SK-N-SH (cell line): ENCODE results near the gene MAN2A2. TPM values are rescaled to one million over a fixed set of nuclear protein-coding genes. Genes with fewer than 3 reads are reported as not detected.

ENCODE experiments used
- CTCF ChIA-PET: fragments of 300-600, 350-600 bp; formaldehyde crosslinking; extraction: SDS; loops from one replicate; lab custom pipeline; 2021; lab: Yijun Ruan, JAX
- POLR2A ChIA-PET: fragments of 350-600 bp; sonication (Branson Sonifier 250); formaldehyde crosslinking; extraction: SDS; loops from one replicate; lab custom pipeline; 2020; ENCODE audit warnings: antibody characterized with exemption, inconsistent platforms; lab: Yijun Ruan, JAX
- DNase-seq: peaks from one replicate; pipeline ENCODE4 v3.0.0; 2012
- H2AFZ ChIP-seq: fragments of 200-600 bp; sonication (generic); 2 replicates; pipeline ENCODE4 v1.8.1; 2016; ENCODE audit warnings: antibody characterized with exemption, mild to moderate bottlenecking, low read depth
- H3F3A ChIP-seq: fragments of 200-600 bp; sonication (generic); replicated peaks from 2 replicates; pipeline ENCODE3; 2016; ENCODE audit warnings: antibody characterized with exemption, mild to moderate bottlenecking; ENCODE audit not compliant: insufficient read depth
- H3K27ac ChIP-seq, 2 experiments: fragments of 200-500 bp in 1 of 2; fragments of 200-600 bp in 1 of 2; sonication (Bioruptor generic) in 1 of 2; sonication (generic), shearing (Covaris generic) in 1 of 2; 2 replicates each; pipeline versions ENCODE4 v1.5.1 to v1.6.1; 2014 to 2016; ENCODE audit warnings: low read depth in 2 of 2, inconsistent platforms in 1 of 2, low read length in 1 of 2, mild to moderate bottlenecking in 1 of 2, mixed read lengths in 1 of 2
- H3K27me3 ChIP-seq: fragments of 200-600 bp; sonication (generic), shearing (Covaris generic); 2 replicates; pipeline ENCODE4 v1.6.1; 2016; ENCODE audit warnings: mixed run types; ENCODE audit not compliant: insufficient read depth
- H3K36me3 ChIP-seq, 2 experiments: fragments of 200-500 bp in 1 of 2; fragments of 200-600 bp in 1 of 2; sonication (Bioruptor generic) in 1 of 2; sonication (generic) in 1 of 2; replicated peaks in 1 of 2; 2 replicates each; pipeline versions ENCODE3 to v1.5.1; 2014 to 2016; ENCODE audit warnings: low read length in 1 of 2, mild to moderate bottlenecking in 1 of 2; ENCODE audit not compliant: insufficient read depth in 2 of 2, control insufficient read depth in 1 of 2
- H3K4me1 ChIP-seq, 2 experiments: fragments of 200-500 bp in 1 of 2; fragments of 200-600 bp in 1 of 2; sonication (Bioruptor generic) in 1 of 2; sonication (generic), shearing (Covaris generic) in 1 of 2; 2 replicates each; pipeline versions ENCODE4 v1.5.1 to v1.6.1; 2014 to 2016; ENCODE audit warnings: low read depth in 1 of 2, low read length in 1 of 2, mixed run types in 1 of 2; ENCODE audit not compliant: insufficient read depth in 2 of 2, control insufficient read depth in 1 of 2
- H3K4me2 ChIP-seq: fragments of 200-600 bp; sonication (generic), shearing (Covaris generic); 2 replicates; pipeline ENCODE4 v1.6.1; 2017; ENCODE audit warnings: mixed run types
- H3K4me3 ChIP-seq, 2 experiments: fragments of 200-500 bp in 1 of 2; fragments of 200-600 bp in 1 of 2; sonication (Bioruptor generic) in 1 of 2; sonication (generic), shearing (Covaris generic) in 1 of 2; 2 replicates each; pipeline versions ENCODE4 v1.5.1 to v1.8.1; 2014 to 2016; ENCODE audit warnings: low read depth in 2 of 2, inconsistent platforms in 1 of 2, low read length in 1 of 2, mild to moderate bottlenecking in 1 of 2, mixed read lengths in 1 of 2, moderate library complexity in 1 of 2
- H3K79me2 ChIP-seq: fragments of 200-600 bp; sonication (generic); 2 replicates; pipeline ENCODE4 v1.8.1; 2017; ENCODE audit warnings: mild to moderate bottlenecking; ENCODE audit not compliant: insufficient read depth
- H3K9ac ChIP-seq: fragments of 200-600 bp; sonication (generic); 2 replicates; pipeline ENCODE4 v1.6.1; 2017; ENCODE audit warnings: mixed run types
- H3K9me2 ChIP-seq: fragments of 200-600 bp; sonication (generic); 2 replicates; pipeline ENCODE4 v1.6.1; 2017; ENCODE audit warnings: mixed run types
- H3K9me3 ChIP-seq: fragments of 200-600 bp; sonication (generic); 2 replicates; pipeline ENCODE4 v1.6.1; 2017; ENCODE audit warnings: mixed run types, mild to moderate bottlenecking, moderate library complexity
- H4K20me1 ChIP-seq: fragments of 200-600 bp; sonication (generic); 2 replicates; pipeline ENCODE4 v1.6.1; 2017; ENCODE audit warnings: mild to moderate bottlenecking, mixed run types; ENCODE audit not compliant: insufficient read depth
- EP300 ChIP-seq, 2 experiments: IDR thresholded peaks; 2 replicates each; pipeline versions ENCODE4 v1.4.0 to v1.6.1; 2012; ENCODE audit warnings: borderline replicate concordance in 1 of 2, low read depth in 1 of 2, low read length in 1 of 2
- FOXJ3 ChIP-seq: sonication (generic); formaldehyde crosslinking; IDR thresholded peaks from 2 replicates; pipeline ENCODE4 v1.5.1; 2020; ENCODE audit warnings: mild to moderate bottlenecking, missing genetic modification reagents
- GABPA ChIP-seq: IDR thresholded peaks from 2 replicates; pipeline ENCODE4 v1.4.0; 2012; ENCODE audit warnings: low read depth, mild to moderate bottlenecking
- JUND ChIP-seq: IDR thresholded peaks from 2 replicates; pipeline ENCODE4 v1.4.0; 2012
- MEF2A ChIP-seq: IDR thresholded peaks from 2 replicates; pipeline ENCODE4 v1.4.0; 2012; ENCODE audit warnings: low read depth, borderline replicate concordance
- NRF1 ChIP-seq: IDR thresholded peaks from 2 replicates; pipeline ENCODE4 v1.6.1; 2012; ENCODE audit warnings: low read depth, mild to moderate bottlenecking, low read length
- RXRA ChIP-seq: IDR thresholded peaks from 2 replicates; pipeline ENCODE4 v1.4.0; 2012; ENCODE audit warnings: low read depth, mild to moderate bottlenecking, borderline replicate concordance
- SIN3A ChIP-seq: IDR thresholded peaks from 2 replicates; pipeline ENCODE4 v1.6.1; 2012; ENCODE audit warnings: low read depth, mild to moderate bottlenecking, low read length, moderate library complexity, borderline replicate concordance
- TAF1 ChIP-seq: IDR thresholded peaks from 2 replicates; pipeline ENCODE4 v1.6.1; 2012; ENCODE audit warnings: low read depth, mild to moderate bottlenecking, low read length, moderate library complexity, borderline replicate concordance
- WGBS: methylation state at CpG from one replicate; pipeline ENCODE4 v1.1.6; 2017; ENCODE audit warnings: low lambda C conversion rate; 5-methylcytosine and 5-hydroxymethylcytosine counted together
- polyA plus RNA-seq, 3 experiments: library from polyadenylated mRNA; depleted of rRNA; stranded (reverse); fragments of >200 nt; gene quantifications; 2 replicates each; pipeline ENCODE4 v1.2.3, GENCODE V29; 2012
- TF ChIP-seq, protein P1 (sequence below): IDR thresholded peaks from 2 replicates; pipeline ENCODE4 v1.4.0; 2012; ENCODE audit warnings: low read depth, borderline replicate concordance
- TF ChIP-seq, protein P2 (sequence below): IDR thresholded peaks from 2 replicates; pipeline ENCODE4 v1.6.1; 2012; ENCODE audit warnings: mild to moderate bottlenecking, low read depth, low read length, moderate library complexity
- TF ChIP-seq, protein P3 (sequence below): fragments of 200-600 bp; sonication (generic); IDR thresholded peaks from 2 replicates; pipeline ENCODE4 v1.6.1; 2017; ENCODE audit warnings: antibody characterized with exemption, mild to moderate bottlenecking, moderate library complexity

The MAN2A2 gene
- polyA plus RNA-seq, 1 of the 3 experiments (the other 2 are of a cell fraction): 35.0 TPM

DNA sequence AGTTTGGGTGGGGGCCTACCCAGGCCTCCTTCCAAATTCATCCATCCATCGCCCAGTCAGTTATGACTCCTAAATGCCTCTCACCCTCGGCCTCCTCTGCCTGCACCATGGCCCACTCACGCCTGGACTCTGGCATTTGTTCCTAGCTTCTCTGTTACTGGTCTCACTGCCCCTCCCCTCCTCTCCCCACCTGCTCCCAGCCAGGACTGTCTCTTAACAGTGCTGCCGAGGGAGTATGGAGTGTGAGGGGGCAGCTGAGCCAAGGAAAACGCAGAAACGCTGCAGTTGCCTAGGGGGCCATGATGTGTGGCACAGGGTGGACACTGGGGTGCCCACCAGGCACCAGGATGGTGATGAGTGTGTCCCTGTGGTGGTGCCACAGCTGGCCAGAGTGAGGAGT is 54.7 kb downstream of the MAN2A2 start:
- POLR2A ChIA-PET: interaction anchor here (1.0 to 2.5 kb wide), 5 partner anchors 11 to 61 kb away, joined by 3 to 12 read pairs (median 3); partner anchors contain the start of genes HDDC3, PRC1 and UNC45A
- Histone ChIP-seq H3K9me3 (no peaks in the 10 kb centered on the region), H3K4me3 (peak overlapping the region in 1 of 2 experiments; percentile 76; a peak in 1 of 4 replicates), H3F3A (peaks cover 8% of the 10 kb centered on the region), H3K36me3 (peaks cover 6 to 35% of the 10 kb centered on the region in 2 experiments), H3K9me2 (no peaks in the 10 kb centered on the region), H3K9ac (no peak overlapping the region; the same call in 1 of the 2 replicates), H3K4me1 (peaks cover 0 to 23% of the 10 kb centered on the region in 2 experiments; a peak in 1 of 4 replicates), H3K27ac (peak overlapping the region in 1 of 2 experiments; percentile 2; a peak in 1 of 4 replicates), H4K20me1 (no peaks in the 10 kb centered on the region), H3K27me3 (no peaks in the 10 kb centered on the region), H3K4me2 (peak overlapping the region; percentile 86), H3K79me2 (peaks cover 30% of the 10 kb centered on the region), H2AFZ (no peak overlapping the region)
- peak; percentile 42 for DNase-seq
- TF ChIP-seq EP300 (IDR thresholded peaks at IDR 0.05; ENCODE audit: borderline replicate concordance in 1 of 2, low read depth in 1 of 2, low read length in 1 of 2) (no peak), NRF1 (no peak)
- TF ChIP-seq, protein P1, sequence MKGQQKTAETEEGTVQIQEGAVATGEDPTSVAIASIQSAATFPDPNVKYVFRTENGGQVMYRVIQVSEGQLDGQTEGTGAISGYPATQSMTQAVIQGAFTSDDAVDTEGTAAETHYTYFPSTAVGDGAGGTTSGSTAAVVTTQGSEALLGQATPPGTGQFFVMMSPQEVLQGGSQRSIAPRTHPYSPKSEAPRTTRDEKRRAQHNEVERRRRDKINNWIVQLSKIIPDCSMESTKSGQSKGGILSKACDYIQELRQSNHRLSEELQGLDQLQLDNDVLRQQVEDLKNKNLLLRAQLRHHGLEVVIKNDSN: no peak
- CTCF ChIA-PET: interaction anchor here (0.8 to 10.8 kb wide), 23 partner anchors 11 to 315 kb away, joined by 3 to 186 read pairs (median 16); partner anchors contain the start of genes HDDC3, PRC1, UNC45A and VPS33B
- WGBS: 94% methylated on average over 6 of the region's 6 CpGs

DNA sequence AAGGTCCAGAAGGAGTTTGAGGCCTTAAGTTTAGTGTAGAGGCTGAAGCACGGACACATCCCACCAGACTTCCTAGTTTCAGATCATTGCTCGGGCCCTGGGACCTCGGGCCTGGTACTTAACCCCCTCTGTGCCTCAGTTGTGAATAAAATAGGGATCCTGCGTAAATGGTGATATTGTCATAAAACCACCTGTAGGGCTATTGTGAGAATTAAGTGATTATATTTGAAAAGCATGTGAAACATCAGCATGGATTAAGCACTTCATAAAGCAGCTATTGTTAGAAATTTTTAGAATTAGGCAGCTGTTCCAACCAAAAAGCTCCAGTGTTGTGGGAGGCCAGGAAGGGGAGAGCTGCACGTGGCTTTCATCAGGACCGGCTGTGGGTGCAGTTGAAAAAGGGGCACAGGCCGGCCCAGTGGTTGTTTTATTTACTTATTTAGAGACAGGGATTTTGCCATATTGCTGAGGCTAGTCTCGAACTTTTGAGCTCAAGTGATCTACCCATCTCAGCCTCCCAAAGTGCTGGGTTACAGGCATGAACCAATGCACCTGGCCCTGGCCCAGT is 56.0 kb downstream of the MAN2A2 start:
- Histone ChIP-seq H3K9me2 (no peaks in the 10 kb centered on the region), H3K4me1 (peaks cover 0 to 23% of the 10 kb centered on the region in 2 experiments; a peak in 1 of 4 replicates), H4K20me1 (no peaks in the 10 kb centered on the region), H3K9ac (no peak overlapping the region), H3K36me3 (peaks cover 17 to 29% of the 10 kb centered on the region in 2 experiments), H3K9me3 (no peaks in the 10 kb centered on the region), H3K27ac (no peak overlapping the region), H2AFZ (no peak overlapping the region), H3K79me2 (peaks cover 39% of the 10 kb centered on the region), H3K27me3 (no peaks in the 10 kb centered on the region), H3K4me2 (no peak overlapping the region), H3F3A (peaks cover 16% of the 10 kb centered on the region), H3K4me3 (no peak overlapping the region)
- WGBS: 87% methylated on average over 8 of the region's 8 CpGs
- no peak for TF ChIP-seq FOXJ3 (CRISPR knock-in tag)
- DNase-seq: no peak
- ChIA-PET CTCF (interaction anchor here (1.5 to 10.8 kb wide), 6 partner anchors 10 to 92 kb away, joined by 5 to 186 read pairs (median 58); no protein-coding TSS in a partner anchor), POLR2A (no interaction called here)

DNA sequence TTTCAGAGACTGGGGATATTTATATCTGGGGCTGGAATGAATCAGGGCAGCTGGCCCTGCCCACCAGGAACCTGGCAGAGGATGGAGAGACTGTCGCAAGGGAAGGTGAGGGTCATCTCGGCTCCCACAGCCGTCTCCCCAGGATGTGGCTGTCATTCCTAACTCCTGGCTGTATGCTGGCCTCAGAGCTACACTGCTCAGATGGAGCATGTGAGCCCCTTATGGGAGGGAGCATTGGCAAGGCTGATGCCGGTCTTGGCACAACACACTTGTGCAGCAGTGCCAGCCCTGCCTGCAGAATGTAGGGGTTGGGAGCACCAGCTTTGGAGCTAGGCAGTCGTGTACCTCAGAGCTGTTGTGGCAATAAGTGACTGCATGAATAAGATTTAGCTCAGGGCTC is 56.8 kb downstream of the MAN2A2 start:
- no peaks in the 10 kb centered on the region for H3K9me3 ChIP-seq
- peaks cover 17% of the 10 kb centered on the region for H3F3A ChIP-seq
- H3K36me3 ChIP-seq: peaks cover 21 to 29% of the 10 kb centered on the region in 2 experiments
- H3K9me2 ChIP-seq: no peaks in the 10 kb centered on the region
- ChIA-PET POLR2A (no interaction called here), CTCF (interaction anchor here (1.8 to 10.8 kb wide), 3 partner anchors 9 to 92 kb away, joined by 4 to 186 read pairs (median 74); no protein-coding TSS in a partner anchor)
- H3K9ac ChIP-seq: no peak overlapping the region
- H4K20me1 ChIP-seq: no peaks in the 10 kb centered on the region
- 88% methylated on average over 3 of the region's 5 CpGs for WGBS
- H3K4me2 ChIP-seq: no peak overlapping the region
- H3K79me2 ChIP-seq: peaks cover 44% of the 10 kb centered on the region
- TF ChIP-seq, protein P2, sequence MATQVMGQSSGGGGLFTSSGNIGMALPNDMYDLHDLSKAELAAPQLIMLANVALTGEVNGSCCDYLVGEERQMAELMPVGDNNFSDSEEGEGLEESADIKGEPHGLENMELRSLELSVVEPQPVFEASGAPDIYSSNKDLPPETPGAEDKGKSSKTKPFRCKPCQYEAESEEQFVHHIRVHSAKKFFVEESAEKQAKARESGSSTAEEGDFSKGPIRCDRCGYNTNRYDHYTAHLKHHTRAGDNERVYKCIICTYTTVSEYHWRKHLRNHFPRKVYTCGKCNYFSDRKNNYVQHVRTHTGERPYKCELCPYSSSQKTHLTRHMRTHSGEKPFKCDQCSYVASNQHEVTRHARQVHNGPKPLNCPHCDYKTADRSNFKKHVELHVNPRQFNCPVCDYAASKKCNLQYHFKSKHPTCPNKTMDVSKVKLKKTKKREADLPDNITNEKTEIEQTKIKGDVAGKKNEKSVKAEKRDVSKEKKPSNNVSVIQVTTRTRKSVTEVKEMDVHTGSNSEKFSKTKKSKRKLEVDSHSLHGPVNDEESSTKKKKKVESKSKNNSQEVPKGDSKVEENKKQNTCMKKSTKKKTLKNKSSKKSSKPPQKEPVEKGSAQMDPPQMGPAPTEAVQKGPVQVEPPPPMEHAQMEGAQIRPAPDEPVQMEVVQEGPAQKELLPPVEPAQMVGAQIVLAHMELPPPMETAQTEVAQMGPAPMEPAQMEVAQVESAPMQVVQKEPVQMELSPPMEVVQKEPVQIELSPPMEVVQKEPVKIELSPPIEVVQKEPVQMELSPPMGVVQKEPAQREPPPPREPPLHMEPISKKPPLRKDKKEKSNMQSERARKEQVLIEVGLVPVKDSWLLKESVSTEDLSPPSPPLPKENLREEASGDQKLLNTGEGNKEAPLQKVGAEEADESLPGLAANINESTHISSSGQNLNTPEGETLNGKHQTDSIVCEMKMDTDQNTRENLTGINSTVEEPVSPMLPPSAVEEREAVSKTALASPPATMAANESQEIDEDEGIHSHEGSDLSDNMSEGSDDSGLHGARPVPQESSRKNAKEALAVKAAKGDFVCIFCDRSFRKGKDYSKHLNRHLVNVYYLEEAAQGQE: no peak
- TF ChIP-seq SIN3A (no peak), JUND (no peak), TAF1 (no peak), GABPA (no peak), MEF2A (no peak), RXRA (no peak)
- TF ChIP-seq, protein P3, sequence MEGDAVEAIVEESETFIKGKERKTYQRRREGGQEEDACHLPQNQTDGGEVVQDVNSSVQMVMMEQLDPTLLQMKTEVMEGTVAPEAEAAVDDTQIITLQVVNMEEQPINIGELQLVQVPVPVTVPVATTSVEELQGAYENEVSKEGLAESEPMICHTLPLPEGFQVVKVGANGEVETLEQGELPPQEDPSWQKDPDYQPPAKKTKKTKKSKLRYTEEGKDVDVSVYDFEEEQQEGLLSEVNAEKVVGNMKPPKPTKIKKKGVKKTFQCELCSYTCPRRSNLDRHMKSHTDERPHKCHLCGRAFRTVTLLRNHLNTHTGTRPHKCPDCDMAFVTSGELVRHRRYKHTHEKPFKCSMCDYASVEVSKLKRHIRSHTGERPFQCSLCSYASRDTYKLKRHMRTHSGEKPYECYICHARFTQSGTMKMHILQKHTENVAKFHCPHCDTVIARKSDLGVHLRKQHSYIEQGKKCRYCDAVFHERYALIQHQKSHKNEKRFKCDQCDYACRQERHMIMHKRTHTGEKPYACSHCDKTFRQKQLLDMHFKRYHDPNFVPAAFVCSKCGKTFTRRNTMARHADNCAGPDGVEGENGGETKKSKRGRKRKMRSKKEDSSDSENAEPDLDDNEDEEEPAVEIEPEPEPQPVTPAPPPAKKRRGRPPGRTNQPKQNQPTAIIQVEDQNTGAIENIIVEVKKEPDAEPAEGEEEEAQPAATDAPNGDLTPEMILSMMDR: no peak
- H3K4me1 ChIP-seq: peaks cover 0 to 23% of the 10 kb centered on the region in 2 experiments; a peak in 1 of 4 replicates
- no peak overlapping the region for H2AFZ ChIP-seq
- H3K4me3 ChIP-seq: no peak overlapping the region
- no peak for DNase-seq
- no peak overlapping the region for H3K27ac ChIP-seq
- H3K27me3 ChIP-seq: no peaks in the 10 kb centered on the region
